Measurements from ENCODE around the gene DOCK8. TPM values are rescaled to one million over a fixed set of nuclear protein-coding genes. Genes with fewer than 3 reads are reported as not detected.
A peak's percentile ranks its signal among the peaks of the same experiment; 100 is the strongest.

Gene DOCK8
- total and polyA plus RNA-seq, 4 experiments from 2014 or later: 31.0 to 315 (median 200) TPM

DNA sequence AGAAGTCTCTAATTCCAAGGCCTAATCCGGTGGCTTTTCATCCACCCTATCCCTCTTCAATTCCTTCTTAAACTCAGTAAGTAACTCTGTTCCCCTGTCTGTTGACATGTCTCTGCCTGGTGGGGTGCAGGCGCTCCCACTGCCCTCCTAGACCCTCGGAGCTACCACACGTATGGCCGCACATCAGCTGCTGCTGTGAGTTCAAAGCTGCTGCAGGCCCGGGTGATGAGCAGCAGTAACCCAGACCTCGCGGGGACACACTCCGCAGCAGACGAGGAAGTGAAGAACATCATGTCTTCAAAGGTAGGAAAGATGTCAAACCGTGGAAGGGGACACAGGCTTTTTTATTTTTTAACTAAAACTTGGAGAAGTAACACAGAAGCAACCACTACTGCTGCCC lies 167.7 kb downstream of the DOCK8 start:
- H3K36me3 ChIP-seq (ENCODE audit: insufficient read depth, low read length): peaks cover 65% of the 10 kb centered on the region
- ChIA-PET CTCF (ENCODE audit: partially characterized antibody) (no interaction called here), POLR2A (ENCODE audit: partially characterized antibody) (no interaction called here)
- no peak overlapping the region for H3K4me3 ChIP-seq (ENCODE audit: low read length in 2 of 2)
- Mint-ChIP-seq H3K9me3 (peaks cover 0 to 2% (median 0%) of the 10 kb centered on the region in 8 donors), H3K4me1 (peaks cover 0 to 9% (median 6%) of the 10 kb centered on the region in 4 donors), H3K27ac (peak overlapping the region in 4 of 7 donors; percentile 21 to 83 (median 58)), H3K27me3 (no peaks in the 10 kb centered on the region), H3K4me3 (no peak overlapping the region), H3K36me3 (peaks cover 60 to 72% of the 10 kb centered on the region in 2 donors)
- no peak overlapping the region for H3K27ac ChIP-seq (ENCODE audit: low read depth, low read length)
- DNase-seq: no peak
- no peaks in the 10 kb centered on the region for H3K27me3 ChIP-seq (ENCODE audit: insufficient read depth, low read length)
- H3K4me1 ChIP-seq (ENCODE audit: insufficient read depth, low read length): no peaks in the 10 kb centered on the region
- no peaks in the 10 kb centered on the region for H3K9me3 ChIP-seq (ENCODE audit: control insufficient read depth in 1 of 2, low read length in 2 of 2)
- intact Hi-C loops (cut with micrococcal nuclease): no loop called here

DNA sequence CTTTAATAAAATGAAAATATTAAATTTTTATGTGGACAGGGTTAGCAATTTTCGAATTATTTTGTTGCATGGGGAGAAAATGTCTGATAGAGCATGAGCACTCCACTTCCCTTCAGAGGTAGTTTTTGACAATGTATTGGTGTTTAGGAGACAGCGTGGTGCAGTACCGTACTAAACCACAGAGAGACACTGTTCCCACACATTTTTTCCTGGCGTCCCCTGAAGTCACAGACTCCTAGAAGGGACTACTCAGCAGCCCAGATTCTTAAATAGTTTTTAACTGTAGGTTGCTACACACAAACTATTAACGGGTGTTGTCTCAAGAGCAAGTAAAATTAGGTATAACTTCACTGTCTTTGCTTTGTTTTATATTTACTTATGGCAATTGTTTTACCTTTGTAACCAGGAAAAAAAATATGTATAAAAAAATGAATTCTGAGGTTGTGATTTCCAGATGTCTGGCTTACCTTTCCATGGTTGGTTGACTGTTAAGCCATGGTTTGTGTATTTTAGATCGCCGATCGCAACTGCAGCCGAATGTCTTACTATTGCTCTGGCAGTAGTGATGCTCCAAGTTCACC lies 171.2 kb downstream of the DOCK8 start:
- intact Hi-C loops (cut with micrococcal nuclease): no loop called here

GRCh38 chr9:389159-389558 lies 174.5 kb downstream of the DOCK8 start:
- H3K36me3 Mint-ChIP-seq: peaks cover 58 to 81% of the 10 kb centered on the region in 2 donors
- no peak overlapping the region for H3K27ac ChIP-seq (ENCODE audit: low read depth, low read length)
- no peak overlapping the region for H3K4me3 Mint-ChIP-seq
- peak overlapping the region in 3 of 7 donors; percentile 0 to 46 (median 10) for H3K27ac Mint-ChIP-seq
- H3K4me1 ChIP-seq (ENCODE audit: insufficient read depth, low read length): no peaks in the 10 kb centered on the region
- H3K27me3 Mint-ChIP-seq: no peaks in the 10 kb centered on the region
- ChIA-PET POLR2A (ENCODE audit: partially characterized antibody) (interaction anchor here (0.7 kb wide), 1 partner anchor 29 kb away, joined by 3 read pairs; no protein-coding TSS in a partner anchor), CTCF (ENCODE audit: partially characterized antibody) (interaction anchor here (1.4 kb wide), 1 partner anchor 42 kb away, joined by 3 read pairs; no protein-coding TSS in a partner anchor)
- peaks cover 0 to 2% (median 0%) of the 10 kb centered on the region in 8 donors for H3K9me3 Mint-ChIP-seq
- no peaks in the 10 kb centered on the region for H3K27me3 ChIP-seq (ENCODE audit: insufficient read depth, low read length)
- intact Hi-C loops (cut with micrococcal nuclease): no loop called here
- DNase-seq: no peak
- peaks cover 79% of the 10 kb centered on the region for H3K36me3 ChIP-seq (ENCODE audit: insufficient read depth, low read length)
- H3K9me3 ChIP-seq (ENCODE audit: control insufficient read depth in 1 of 2, low read length in 2 of 2): no peaks in the 10 kb centered on the region
- no peak overlapping the region for H3K4me3 ChIP-seq (ENCODE audit: low read length in 2 of 2)
- H3K4me1 Mint-ChIP-seq: peaks cover 0 to 4% (median 0%) of the 10 kb centered on the region in 4 donors

More for the DNA sequence above, 171.2 kb downstream of the DOCK8 start:
- H3K4me3 ChIP-seq (ENCODE audit: low read length in 2 of 2): no peak overlapping the region
- no peaks in the 10 kb centered on the region for H3K27me3 ChIP-seq (ENCODE audit: insufficient read depth, low read length)
- H3K9me3 ChIP-seq (ENCODE audit: control insufficient read depth in 1 of 2, low read length in 2 of 2): no peaks in the 10 kb centered on the region
- Mint-ChIP-seq H3K27me3 (no peaks in the 10 kb centered on the region), H3K27ac (peak overlapping the region in 3 of 7 donors; percentile 15 to 64 (median 25)), H3K4me3 (no peak overlapping the region), H3K9me3 (peaks cover 0 to 2% (median 0%) of the 10 kb centered on the region in 8 donors), H3K4me1 (peaks cover 0 to 1% (median 0%) of the 10 kb centered on the region in 4 donors), H3K36me3 (peaks cover 61 to 77% of the 10 kb centered on the region in 2 donors)
- H3K27ac ChIP-seq (ENCODE audit: low read depth, low read length): no peak overlapping the region
- ChIA-PET CTCF (ENCODE audit: partially characterized antibody) (no interaction called here), POLR2A (ENCODE audit: partially characterized antibody) (no interaction called here)
- peak in 2 of 5 donors; percentile 13 for DNase-seq
- H3K36me3 ChIP-seq (ENCODE audit: insufficient read depth, low read length): peaks cover 73% of the 10 kb centered on the region
- no peaks in the 10 kb centered on the region for H3K4me1 ChIP-seq (ENCODE audit: insufficient read depth, low read length)

DNA sequence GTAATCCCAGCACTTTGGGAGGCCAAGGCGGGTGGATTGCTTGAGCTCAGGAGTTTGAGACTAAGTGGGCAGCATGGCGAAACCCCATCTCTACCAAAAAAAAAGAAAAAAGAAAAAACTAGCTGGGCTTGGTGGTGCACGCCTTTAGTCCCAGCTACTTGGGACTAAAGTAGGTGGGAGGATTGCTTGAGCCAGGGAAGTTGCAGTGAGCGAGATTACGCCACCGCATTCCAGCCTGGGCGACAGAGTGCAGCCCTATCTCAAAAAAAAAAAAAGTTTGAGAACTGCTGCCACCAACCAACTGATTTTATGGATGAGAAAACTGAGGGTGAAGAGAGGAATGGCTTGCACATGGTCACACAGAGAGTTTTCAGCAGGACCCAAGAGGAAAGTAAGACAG lies 175.1 kb downstream of the DOCK8 start:
- Mint-ChIP-seq H3K4me3 (no peak overlapping the region), H3K27ac (peak overlapping the region in 1 of 7 donors; percentile 68), H3K9me3 (peaks cover 0 to 2% (median 0%) of the 10 kb centered on the region in 8 donors), H3K4me1 (peaks cover 0 to 4% (median 0%) of the 10 kb centered on the region in 4 donors), H3K27me3 (no peaks in the 10 kb centered on the region), H3K36me3 (peaks cover 60 to 84% of the 10 kb centered on the region in 2 donors)
- peaks cover 82% of the 10 kb centered on the region for H3K36me3 ChIP-seq (ENCODE audit: insufficient read depth, low read length)
- intact Hi-C loops (cut with micrococcal nuclease): no loop called here
- H3K9me3 ChIP-seq (ENCODE audit: control insufficient read depth in 1 of 2, low read length in 2 of 2): no peaks in the 10 kb centered on the region
- H3K27ac ChIP-seq (ENCODE audit: low read depth, low read length): no peak overlapping the region
- no peaks in the 10 kb centered on the region for H3K4me1 ChIP-seq (ENCODE audit: insufficient read depth, low read length)
- CTCF ChIA-PET (ENCODE audit: partially characterized antibody): no interaction called here
- POLR2A ChIA-PET (ENCODE audit: partially characterized antibody): no interaction called here
- no peak overlapping the region for H3K4me3 ChIP-seq (ENCODE audit: low read length in 2 of 2)
- H3K27me3 ChIP-seq (ENCODE audit: insufficient read depth, low read length): no peaks in the 10 kb centered on the region
- DNase-seq: no peak

GRCh38 chr9:392077-392804 lies 177.6 kb downstream of the DOCK8 start:
- H3K27me3 ChIP-seq (ENCODE audit: insufficient read depth, low read length): no peaks in the 10 kb centered on the region
- no peak overlapping the region for H3K27ac ChIP-seq (ENCODE audit: low read depth, low read length)
- CTCF ChIA-PET (ENCODE audit: partially characterized antibody): no interaction called here
- Mint-ChIP-seq H3K36me3 (peaks cover 54 to 80% of the 10 kb centered on the region in 2 donors), H3K27me3 (no peaks in the 10 kb centered on the region), H3K4me3 (no peak overlapping the region), H3K4me1 (peaks cover 0 to 4% (median 0%) of the 10 kb centered on the region in 4 donors), H3K27ac (peak overlapping the region in 4 of 7 donors; percentile 20 to 91 (median 74)), H3K9me3 (no peaks in the 10 kb centered on the region)
- intact Hi-C loops (cut with micrococcal nuclease): no loop called here
- no peak for DNase-seq
- H3K4me3 ChIP-seq (ENCODE audit: low read length in 2 of 2): no peak overlapping the region
- no peaks in the 10 kb centered on the region for H3K9me3 ChIP-seq (ENCODE audit: control insufficient read depth in 1 of 2, low read length in 2 of 2)
- POLR2A ChIA-PET (ENCODE audit: partially characterized antibody): no interaction called here
- peaks cover 90% of the 10 kb centered on the region for H3K36me3 ChIP-seq (ENCODE audit: insufficient read depth, low read length)
- no peaks in the 10 kb centered on the region for H3K4me1 ChIP-seq (ENCODE audit: insufficient read depth, low read length)

DNA sequence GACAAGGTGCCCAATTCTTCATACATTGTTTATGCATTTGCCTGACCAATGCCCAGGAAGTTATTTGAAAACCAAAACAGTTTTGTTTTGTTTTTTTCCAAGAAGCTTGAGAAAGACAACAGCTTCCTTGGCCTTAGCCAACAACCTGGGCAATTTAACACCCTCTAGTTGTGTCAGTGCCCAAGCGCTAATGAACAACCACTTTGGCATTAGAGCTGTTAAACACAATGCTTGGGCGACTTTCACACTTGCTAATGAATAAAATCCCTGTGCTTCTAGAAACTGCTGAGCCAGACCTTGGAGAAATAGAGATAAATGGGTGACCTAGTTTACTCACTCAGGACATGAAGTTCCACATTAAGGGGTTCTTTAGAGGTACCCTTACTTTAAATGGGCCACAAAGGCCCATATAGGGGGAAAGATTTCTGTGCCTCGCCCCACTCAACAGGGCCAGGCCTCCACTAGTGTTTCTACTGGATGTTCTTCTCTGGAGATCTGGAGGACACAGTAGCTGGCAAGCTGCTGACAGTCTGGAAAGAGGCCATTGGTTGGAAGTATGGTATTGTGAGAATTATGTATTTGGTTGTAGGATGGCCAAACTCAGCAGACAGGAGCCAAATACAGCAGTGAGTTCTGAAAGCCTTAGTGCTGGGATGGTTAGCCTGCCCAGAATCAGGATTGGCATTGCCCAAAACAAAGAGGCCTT lies 179.8 kb downstream of the DOCK8 start:
- no peaks in the 10 kb centered on the region for H3K9me3 ChIP-seq (ENCODE audit: control insufficient read depth in 1 of 2, low read length in 2 of 2)
- peaks cover 0 to 4% (median 0%) of the 10 kb centered on the region in 4 donors for H3K4me1 Mint-ChIP-seq
- no peak for DNase-seq
- peaks cover 57 to 78% of the 10 kb centered on the region in 2 donors for H3K36me3 Mint-ChIP-seq
- no peaks in the 10 kb centered on the region for H3K4me1 ChIP-seq (ENCODE audit: insufficient read depth, low read length)
- H3K27ac ChIP-seq (ENCODE audit: low read depth, low read length): no peak overlapping the region
- no peak overlapping the region for H3K4me3 ChIP-seq (ENCODE audit: low read length in 2 of 2)
- ChIA-PET POLR2A (ENCODE audit: partially characterized antibody) (interaction anchor here (1.2 kb wide), 1 partner anchor 54 kb away, joined by 3 read pairs; no protein-coding TSS in a partner anchor), CTCF (ENCODE audit: partially characterized antibody) (no interaction called here)
- peaks cover 0 to 1% (median 0%) of the 10 kb centered on the region in 8 donors for H3K9me3 Mint-ChIP-seq
- peak overlapping the region; percentile 22 to 81 (median 70) for H3K27ac Mint-ChIP-seq
- no peaks in the 10 kb centered on the region for H3K27me3 Mint-ChIP-seq
- intact Hi-C loops (cut with micrococcal nuclease): no loop called here
- no peak overlapping the region for H3K4me3 Mint-ChIP-seq
- H3K27me3 ChIP-seq (ENCODE audit: insufficient read depth, low read length): no peaks in the 10 kb centered on the region
- peaks cover 89% of the 10 kb centered on the region for H3K36me3 ChIP-seq (ENCODE audit: insufficient read depth, low read length)

DNA sequence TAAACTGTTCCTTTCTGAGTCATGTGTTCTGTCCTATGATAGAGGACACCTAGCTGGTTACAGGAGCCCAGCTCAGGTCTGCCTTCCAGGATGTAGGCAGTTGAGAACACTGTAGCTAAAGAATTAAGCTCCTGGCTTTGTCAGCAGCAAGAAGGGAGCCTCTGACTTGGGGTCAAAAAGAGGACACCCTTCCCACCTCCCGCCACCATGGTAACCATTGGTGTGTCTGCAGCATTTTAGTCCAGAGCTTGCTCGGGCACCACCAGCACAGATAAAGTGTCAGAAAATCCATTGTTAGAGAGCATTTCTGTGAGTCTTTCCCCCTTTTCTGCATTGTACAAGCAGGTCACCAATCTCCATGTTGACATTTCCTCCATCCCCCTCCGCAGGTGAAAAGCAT lies 181.7 kb downstream of the DOCK8 start:
- peaks cover 81% of the 10 kb centered on the region for H3K36me3 ChIP-seq (ENCODE audit: insufficient read depth, low read length)
- H3K4me3 Mint-ChIP-seq: no peak overlapping the region
- no peak for DNase-seq
- H3K27ac ChIP-seq (ENCODE audit: low read depth, low read length): no peak overlapping the region
- no peaks in the 10 kb centered on the region for H3K4me1 ChIP-seq (ENCODE audit: insufficient read depth, low read length)
- H3K27me3 Mint-ChIP-seq: no peaks in the 10 kb centered on the region
- peak overlapping the region in 1 of 7 donors; percentile 13 for H3K27ac Mint-ChIP-seq
- no peaks in the 10 kb centered on the region for H3K9me3 ChIP-seq (ENCODE audit: control insufficient read depth in 1 of 2, low read length in 2 of 2)
- H3K4me1 Mint-ChIP-seq: peaks cover 0 to 5% (median under 1%) of the 10 kb centered on the region in 4 donors
- peaks cover 54 to 71% of the 10 kb centered on the region in 2 donors for H3K36me3 Mint-ChIP-seq
- POLR2A ChIA-PET (ENCODE audit: partially characterized antibody): no interaction called here
- no peak overlapping the region for H3K4me3 ChIP-seq (ENCODE audit: low read length in 2 of 2)
- H3K9me3 Mint-ChIP-seq: peaks cover 0 to 3% (median 0%) of the 10 kb centered on the region in 8 donors
- CTCF ChIA-PET (ENCODE audit: partially characterized antibody): no interaction called here
- H3K27me3 ChIP-seq (ENCODE audit: insufficient read depth, low read length): no peaks in the 10 kb centered on the region
- intact Hi-C loops (cut with micrococcal nuclease): no loop called here

Measured in CD4-positive, alpha-beta memory T cell (primary cell).